AG09319 (cell line): ENCODE data around the gene IQCK.

ENCODE experiments used
- DNase-seq: peaks from one replicate; pipeline ENCODE4 v3.0.0-alpha.2; 2010; ENCODE audit warnings: low read depth; ENCODE audit errors: extremely low read depth
- CTCF ChIP-seq: IDR thresholded peaks from 2 replicates; pipeline ENCODE4 v1.5.1; 2011; ENCODE audit warnings: low read depth, mild to moderate bottlenecking, inconsistent platforms, low read length, moderate library complexity

The IQCK gene

GRCh38 chr16:19822533-19822932 lies 104.5 kb downstream of the IQCK start:
- TF ChIP-seq CTCF, result no peak
- DNase-seq, result no peak

- no peak for DNase-seq
- TF ChIP-seq CTCF, result no peak
These were observed 105.3 kb downstream of the IQCK start for GRCh38 chr16:19823322-19823721.

GRCh38 chr16:19824216-19824615 lies 106.1 kb downstream of the IQCK start:
- TF ChIP-seq CTCF, result no peak
- no peak for DNase-seq

- no peak for DNase-seq
- no peak for TF ChIP-seq CTCF
These were observed 112.0 kb downstream of the IQCK start for GRCh38 chr16:19829844-19830692.

GRCh38 chr16:19830902-19831560 lies 113.0 kb downstream of the IQCK start:
- TF ChIP-seq CTCF, result no peak
- DNase-seq, result no peak

GRCh38 chr16:19831678-19832077 lies 113.6 kb downstream of the IQCK start:
- TF ChIP-seq CTCF, result no peak
- peak; percentile 39 for DNase-seq

GRCh38 chr16:19833176-19833575 lies 115.1 kb downstream of the IQCK start:
- no peak for DNase-seq
- no peak for TF ChIP-seq CTCF
